Dedifferentiated amniotic fluid mesenchymal stem cell (primary cell): Measurements from ENCODE around the gene ZNF106.

Source experiments
- DNase-seq: peaks from one replicate; pipeline ENCODE4 v3.0.0-alpha.2; 2016; ENCODE audit errors: extremely low spot score

ZNF106 gene

GRCh38 chr15:42490671-42491538, at the start of gene ZNF106:
Gene ZNF106, minus strand, starts transcription at chr15:42491141. Its CDS starts 18,852 bp downstream, at chr15:42472289.
- DNase-seq = peak; percentile 90

GRCh38 chr15:42533246-42533645, 42.3 kb upstream of the ZNF106 start:
- no peak for DNase-seq

DNA sequence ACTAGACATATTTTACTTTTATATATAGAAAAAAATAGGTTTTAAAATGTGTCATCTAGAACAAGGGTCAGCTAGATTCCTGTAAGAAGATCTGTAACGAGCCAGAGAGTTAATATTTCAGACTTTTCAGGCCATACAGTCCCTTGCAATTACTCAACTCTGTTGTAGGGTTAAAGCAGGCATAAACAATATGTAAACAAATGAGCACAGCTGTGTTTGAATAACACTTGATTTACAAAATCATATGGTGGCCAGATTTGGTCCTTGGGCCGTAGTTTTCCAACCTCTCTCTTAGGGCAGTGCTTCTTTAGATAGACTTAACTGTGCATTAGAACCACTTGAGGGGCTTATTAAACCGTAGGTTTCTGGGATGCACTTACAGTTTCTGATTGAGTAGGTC, 38.0 kb upstream of the ZNF106 start:
- no peak for DNase-seq

- no peak for DNase-seq
Observed at GRCh38 chr15:42523331-42523730, 32.4 kb upstream of the ZNF106 start.

DNA sequence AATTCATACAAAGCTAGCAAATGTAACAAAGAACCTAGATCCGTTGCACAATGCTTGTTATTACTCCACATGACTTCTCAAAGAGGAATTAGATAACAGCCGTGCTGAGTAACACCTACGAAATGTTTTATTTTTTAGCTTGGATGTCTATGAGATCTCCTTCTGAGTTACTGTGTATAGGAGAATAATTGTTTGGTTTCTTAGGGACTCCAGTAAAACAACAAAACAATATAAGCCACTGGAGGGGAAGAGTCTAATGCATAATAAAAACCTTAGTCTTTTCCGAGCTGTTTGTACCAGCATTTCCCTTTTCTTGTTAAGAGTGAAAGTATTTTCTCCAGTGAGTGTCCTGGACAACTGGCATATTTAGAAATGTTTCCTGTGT, 20.1 kb upstream of the ZNF106 start:
- no peak for DNase-seq

DNA sequence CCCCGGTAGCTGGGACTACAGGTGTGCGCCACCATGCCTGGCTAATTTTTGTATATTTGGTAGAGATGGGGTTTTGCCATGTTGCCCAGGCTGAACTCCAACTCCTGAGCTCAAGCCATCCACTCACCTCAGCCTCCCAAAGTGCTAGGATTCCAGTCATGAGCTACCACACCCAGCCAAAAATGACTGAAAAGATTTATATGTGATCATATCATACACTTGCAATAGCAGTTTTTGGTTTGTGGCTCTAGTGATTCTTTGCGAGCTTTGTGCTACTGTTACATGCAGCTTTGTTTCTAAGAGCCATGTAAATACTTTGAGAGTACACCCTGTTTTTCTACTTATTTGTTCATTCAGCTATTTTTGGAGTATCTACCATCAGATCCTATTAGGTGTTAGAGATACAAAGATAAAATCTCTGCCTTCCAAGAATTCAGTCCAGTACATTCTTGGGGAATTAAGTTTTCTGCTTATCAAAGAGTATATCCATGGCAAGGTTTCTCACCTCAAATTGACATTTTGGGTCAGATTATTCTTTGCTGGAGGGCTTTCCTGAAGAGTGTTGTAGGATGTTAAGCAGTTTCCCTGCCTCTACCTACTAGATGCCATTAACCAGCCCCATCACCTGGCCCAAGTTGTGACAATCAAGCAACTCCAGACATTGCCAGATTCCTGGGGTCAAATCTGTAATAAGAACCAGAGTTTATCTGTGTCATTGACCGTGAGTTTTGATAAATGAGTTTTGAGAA, 19.5 kb upstream of the ZNF106 start:
- DNase-seq = no peak

GRCh38 chr15:42508263-42508690, 17.3 kb upstream of the ZNF106 start:
- DNase-seq = no peak

DNA sequence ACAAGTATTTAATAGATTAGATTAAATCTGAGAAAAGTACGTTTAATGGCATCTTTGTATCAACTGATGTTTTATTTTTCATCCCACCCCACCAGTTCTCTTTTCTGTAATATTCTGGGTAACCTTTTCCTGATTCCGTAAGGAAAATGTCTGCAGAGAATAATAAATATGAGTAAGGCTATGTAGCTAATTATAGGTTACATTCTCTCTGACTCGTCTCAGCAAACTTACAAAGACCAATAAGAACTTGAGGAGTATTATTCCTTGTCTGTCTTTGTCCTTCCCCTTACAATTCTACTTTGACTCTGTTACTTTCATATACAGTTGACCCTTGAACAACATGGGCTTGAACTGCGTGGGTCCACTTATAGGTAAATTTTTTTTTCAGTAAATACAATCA, 16.6 kb upstream of the ZNF106 start:
- no peak for DNase-seq

DNA sequence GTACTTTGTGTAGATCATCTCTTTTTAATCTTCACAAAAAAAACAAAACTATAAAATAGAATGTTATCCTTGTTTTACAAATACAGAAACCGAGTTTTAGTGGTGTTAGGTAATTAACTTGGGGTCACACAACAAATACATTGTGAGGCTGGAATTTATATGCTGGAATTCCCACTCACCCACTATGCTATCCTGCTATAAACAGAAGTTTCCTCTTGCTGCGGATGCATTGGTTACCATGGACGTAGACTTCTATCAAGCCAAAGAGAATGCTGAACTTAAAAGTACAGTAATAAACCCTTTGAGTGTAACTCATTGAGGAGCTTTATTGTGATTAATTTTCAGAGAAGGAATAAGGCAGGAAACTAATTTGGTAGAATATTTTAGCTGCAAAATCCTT, 13.7 kb upstream of the ZNF106 start:
- DNase-seq = no peak

- DNase-seq = no peak
Observed at GRCh38 chr15:42503825-42504224, 12.9 kb upstream of the ZNF106 start.

GRCh38 chr15:42502477-42502876, 11.5 kb upstream of the ZNF106 start:
- DNase-seq = no peak

DNA sequence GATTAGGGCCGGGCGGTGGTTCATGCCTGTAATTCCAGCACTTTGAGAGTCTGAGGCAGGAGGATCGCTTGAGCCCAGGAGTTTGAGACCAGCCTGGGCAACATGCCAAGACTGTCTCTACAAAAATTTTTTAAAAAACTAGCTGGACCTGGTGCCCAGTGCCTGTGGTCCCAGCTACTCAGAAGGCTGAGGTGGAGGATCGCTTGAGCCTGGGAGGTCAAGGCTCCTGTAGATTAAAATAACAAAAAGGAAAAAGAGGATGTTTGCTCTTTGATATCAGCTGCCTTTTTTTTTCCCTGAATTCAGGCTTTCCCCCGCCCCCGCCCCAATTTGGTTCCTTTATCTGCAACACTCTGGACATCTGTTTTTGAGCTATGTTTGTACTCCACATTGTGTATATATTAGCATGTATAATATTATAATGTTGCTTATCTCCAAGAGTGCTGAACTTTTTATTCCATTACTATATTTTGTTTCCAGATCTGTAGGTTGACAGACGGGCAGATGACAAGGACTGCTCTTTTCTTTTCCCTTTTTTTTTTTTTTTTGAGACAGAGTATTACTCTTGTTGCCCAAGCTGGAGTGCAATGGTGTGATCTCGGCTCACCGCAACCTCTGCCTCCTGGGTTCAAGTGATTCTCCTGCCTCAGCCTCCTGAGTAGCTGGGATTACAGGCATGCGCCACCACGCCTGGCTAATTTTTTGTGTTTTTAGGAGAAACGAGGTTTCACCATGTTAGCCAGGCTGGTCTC, 9.1 kb upstream of the ZNF106 start:
- DNase-seq = no peak

DNA sequence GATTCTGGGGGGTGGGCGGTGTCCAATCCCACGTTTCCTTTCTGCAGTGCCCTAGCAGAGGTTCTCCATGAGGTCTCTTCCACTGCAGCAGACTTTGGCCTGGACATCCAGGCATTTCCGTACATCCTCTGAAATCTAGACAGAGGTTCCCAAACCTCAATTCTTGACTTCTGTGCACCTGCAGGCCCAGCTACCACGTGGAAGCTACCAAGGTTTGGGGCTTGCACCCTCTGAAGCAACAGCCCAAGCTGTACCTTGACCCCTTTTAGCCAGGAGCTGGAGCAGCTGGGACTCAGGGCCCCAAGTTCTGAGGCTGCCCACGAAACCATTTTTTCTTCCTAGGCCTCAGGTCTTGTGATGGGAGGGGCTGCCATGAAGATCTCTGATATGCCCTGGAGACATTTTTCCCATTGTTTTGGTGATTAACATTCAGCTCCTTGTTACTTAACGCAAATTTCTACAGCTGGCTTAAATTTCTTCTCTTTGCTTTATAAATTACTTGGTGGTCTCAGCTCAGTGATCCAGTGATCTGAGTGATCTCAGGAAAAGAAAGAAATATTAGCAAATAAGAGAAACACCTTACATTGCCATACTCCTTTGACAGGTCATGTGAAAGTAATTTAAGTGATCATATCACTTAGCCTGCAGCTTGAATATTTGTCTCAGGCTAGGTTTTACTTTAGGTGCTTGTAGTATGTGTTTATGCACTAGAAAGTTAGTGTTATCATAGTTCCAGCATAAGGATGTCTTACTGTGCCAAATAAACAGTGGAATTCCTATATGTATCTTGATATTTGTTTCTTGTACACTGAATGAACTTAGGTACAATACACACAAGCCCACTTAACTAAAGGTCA, 7.5 kb upstream of the ZNF106 start:
- no peak for DNase-seq

DNA sequence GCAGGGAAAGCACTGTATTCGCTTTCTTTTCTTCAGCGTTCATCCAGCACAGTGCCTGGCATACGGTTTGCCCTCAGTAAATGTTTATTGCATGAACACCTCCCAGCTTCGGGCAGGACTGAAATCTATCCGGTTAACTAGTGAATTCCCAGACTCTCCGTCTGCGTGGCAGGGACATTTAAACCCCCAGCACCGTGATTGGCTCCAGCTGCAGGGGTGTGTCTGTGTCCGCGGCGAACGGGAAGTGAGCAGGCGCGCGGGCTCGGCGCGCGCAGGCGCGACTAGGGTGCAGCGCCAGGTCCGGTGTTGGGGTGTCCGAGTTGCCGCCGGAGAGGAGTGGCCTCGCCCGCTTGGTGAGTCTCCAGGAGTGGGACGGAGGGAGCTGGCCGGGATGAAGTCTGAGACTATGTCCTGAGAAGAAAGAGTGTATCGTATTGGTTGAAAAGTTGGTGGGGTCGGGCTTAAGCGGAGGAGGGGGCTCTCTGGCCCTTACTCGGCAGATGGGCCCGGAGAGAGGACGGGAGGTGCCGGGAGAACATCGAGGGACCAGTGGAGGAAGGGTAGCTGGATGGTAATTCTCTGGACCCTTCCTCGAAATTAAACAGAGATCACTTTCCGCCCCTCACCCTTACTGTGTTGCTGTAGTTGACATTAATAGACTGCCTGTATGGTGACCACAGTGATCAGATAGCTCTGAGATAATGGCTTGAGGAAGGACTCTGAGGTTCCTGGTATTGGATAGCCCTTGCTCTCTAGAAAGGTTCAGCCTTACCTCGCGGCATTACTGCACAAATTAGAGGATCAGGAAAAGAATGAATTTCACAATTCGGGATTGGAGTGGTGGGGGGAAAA, 4.6 kb upstream of the ZNF106 start, which contains the start of gene SNAP23:
Gene SNAP23 (plus strand): TSS at position 274 of the 852 bp plus-strand sequence. CDS start 16,213 bp downstream, outside the sequence.
- DNase-seq = peak; percentile 97

DNA sequence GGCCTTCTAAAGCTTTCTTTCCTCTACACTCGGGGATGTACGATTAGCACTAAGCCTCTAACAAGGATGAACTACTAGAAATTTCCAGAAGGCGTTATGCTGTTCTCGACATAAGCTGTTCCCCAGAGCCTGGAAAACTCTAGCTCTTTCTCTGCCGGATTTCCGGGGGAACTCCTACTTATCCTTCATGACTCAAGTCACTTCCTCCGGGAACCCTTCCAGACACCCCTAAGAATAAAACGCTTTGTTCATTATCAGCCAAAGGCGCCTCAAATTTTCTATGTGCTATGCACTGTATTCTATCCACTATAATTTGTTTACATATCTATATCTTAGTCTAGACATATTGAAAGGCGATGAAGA, 4.0 kb upstream of the ZNF106 start:
- DNase-seq = peak; percentile 74

- DNase-seq = no peak
Observed at GRCh38 chr15:42493679-42494078, 2.7 kb upstream of the ZNF106 start.

- peak; percentile 21 for DNase-seq
Observed at GRCh38 chr15:42491539-42492225, 741 bp upstream of the ZNF106 start.

GRCh38 chr15:42490291-42490670, 660 bp downstream of the ZNF106 start:
- no peak for DNase-seq

- DNase-seq = no peak
Observed at GRCh38 chr15:42483677-42484076, 7.3 kb downstream of the ZNF106 start.

GRCh38 chr15:42482701-42483100, 8.2 kb downstream of the ZNF106 start:
- no peak for DNase-seq
